Measurements from ENCODE around the gene ATP1B2.
"Not testable (repeated sequence)": the region's sequence is repeated elsewhere in the genome, so short reads cannot be mapped to it uniquely, and the experiment has no call there.

Gene ATP1B2

GRCh38 chr17:7627250-7628121 lies 23.2 kb upstream of the ATP1B2 start, which contains the start of gene SAT2:
TSS of gene SAT2 (minus strand) at chr17:7627821. CDS start at chr17:7627635, 186 bp downstream.
- no peaks in the 10 kb centered on the region for H3K9me3 Mint-ChIP-seq (ENCODE audit: low read depth)
- peaks cover 2% of the 10 kb centered on the region for H3K36me3 Mint-ChIP-seq
- peak within 1 kb of the TSS; percentile 54 for H3K27ac Mint-ChIP-seq
- peaks cover 13% of the 10 kb centered on the region for H3K4me1 Mint-ChIP-seq (ENCODE audit: low read depth)
- no peaks in the 10 kb centered on the region for H3K27me3 Mint-ChIP-seq
- H3K4me3 Mint-ChIP-seq: peak within 1 kb of the TSS; percentile 90

GRCh38 chr17:7629939-7630571 lies 20.7 kb upstream of the ATP1B2 start, which contains the start of gene SHBG:
TSS of gene SHBG (plus strand) at chr17:7630135. CDS start at chr17:7630173, 38 bp downstream.
- Mint-ChIP-seq H3K4me3 (no peak within 1 kb of the TSS), H3K9me3 (ENCODE audit: low read depth) (no peaks in the 10 kb centered on the region)

GRCh38 chr17:7631398-7632380 lies 19.0 kb upstream of the ATP1B2 start:
- Mint-ChIP-seq H3K27me3 (no peaks in the 10 kb centered on the region), H3K4me3 (no peak overlapping the region), H3K27ac (no peak overlapping the region), H3K4me1 (ENCODE audit: low read depth) (peaks cover 8% of the 10 kb centered on the region), H3K9me3 (ENCODE audit: low read depth) (no peaks in the 10 kb centered on the region), H3K36me3 (no peaks in the 10 kb centered on the region)

More at GRCh38 chr17:7629939-7630571, 20.7 kb upstream of the ATP1B2 start, which contains the start of gene SHBG:
- Mint-ChIP-seq H3K36me3 (peaks cover 2% of the 10 kb centered on the region), H3K4me1 (ENCODE audit: low read depth) (peaks cover 13% of the 10 kb centered on the region), H3K27me3 (no peaks in the 10 kb centered on the region), H3K27ac (no peak within 1 kb of the TSS)

- H3K4me3 Mint-ChIP-seq: no peak overlapping the region
- H3K4me1 Mint-ChIP-seq (ENCODE audit: low read depth): peaks cover 4% of the 10 kb centered on the region
- no peaks in the 10 kb centered on the region for H3K9me3 Mint-ChIP-seq (ENCODE audit: low read depth)
- H3K27ac Mint-ChIP-seq: no peak overlapping the region
- H3K36me3 Mint-ChIP-seq: no peaks in the 10 kb centered on the region
- H3K27me3 Mint-ChIP-seq: no peaks in the 10 kb centered on the region
Measured at GRCh38 chr17:7632492-7632894, 18.2 kb upstream of the ATP1B2 start.

GRCh38 chr17:7633093-7633492 lies 17.6 kb upstream of the ATP1B2 start:
- Mint-ChIP-seq H3K27ac (no peak overlapping the region), H3K9me3 (ENCODE audit: low read depth) (no peaks in the 10 kb centered on the region), H3K4me3 (no peak overlapping the region), H3K36me3 (no peaks in the 10 kb centered on the region), H3K4me1 (ENCODE audit: low read depth) (peaks cover 2% of the 10 kb centered on the region), H3K27me3 (no peaks in the 10 kb centered on the region)

GRCh38 chr17:7634384-7634783 lies 16.3 kb upstream of the ATP1B2 start:
- Mint-ChIP-seq H3K4me3 (no peak overlapping the region), H3K9me3 (ENCODE audit: low read depth) (no peaks in the 10 kb centered on the region), H3K27me3 (no peaks in the 10 kb centered on the region), H3K36me3 (no peaks in the 10 kb centered on the region), H3K27ac (no peak overlapping the region), H3K4me1 (ENCODE audit: low read depth) (no peaks in the 10 kb centered on the region)

GRCh38 chr17:7636163-7636562 lies 14.6 kb upstream of the ATP1B2 start:
- Mint-ChIP-seq H3K36me3 (no peaks in the 10 kb centered on the region), H3K4me3 (no peak overlapping the region), H3K27me3 (no peaks in the 10 kb centered on the region), H3K4me1 (ENCODE audit: low read depth) (no peaks in the 10 kb centered on the region), H3K9me3 (ENCODE audit: low read depth) (no peaks in the 10 kb centered on the region), H3K27ac (no peak overlapping the region)

- Mint-ChIP-seq H3K4me1 (ENCODE audit: low read depth) (peaks cover 4% of the 10 kb centered on the region), H3K27ac (no peak overlapping the region), H3K36me3 (no peaks in the 10 kb centered on the region), H3K4me3 (no peak overlapping the region), H3K9me3 (ENCODE audit: low read depth) (no peaks in the 10 kb centered on the region), H3K27me3 (peaks cover 3% of the 10 kb centered on the region)
Measured at GRCh38 chr17:7640783-7641182, 9.9 kb upstream of the ATP1B2 start.

GRCh38 chr17:7641635-7642034 lies 9.1 kb upstream of the ATP1B2 start:
- H3K36me3 Mint-ChIP-seq; H3K27ac Mint-ChIP-seq; H3K4me1 Mint-ChIP-seq (ENCODE audit: low read depth); H3K27me3 Mint-ChIP-seq; H3K9me3 Mint-ChIP-seq (ENCODE audit: low read depth): not testable (repeated sequence)
- peak overlapping the region; percentile 42 for H3K4me3 Mint-ChIP-seq

- Mint-ChIP-seq H3K36me3 (peaks cover 2% of the 10 kb centered on the region), H3K27ac (no peak overlapping the region), H3K27me3 (peaks cover 7% of the 10 kb centered on the region), H3K9me3 (ENCODE audit: low read depth) (no peaks in the 10 kb centered on the region), H3K4me1 (ENCODE audit: low read depth) (peaks cover 4% of the 10 kb centered on the region), H3K4me3 (no peak overlapping the region)
Measured at GRCh38 chr17:7644775-7645174, 6.0 kb upstream of the ATP1B2 start.

GRCh38 chr17:7646457-7646856 lies 4.3 kb upstream of the ATP1B2 start:
- no peaks in the 10 kb centered on the region for H3K9me3 Mint-ChIP-seq (ENCODE audit: low read depth)
- no peak overlapping the region for H3K27ac Mint-ChIP-seq
- H3K27me3 Mint-ChIP-seq: peaks cover 7% of the 10 kb centered on the region
- peaks cover 2% of the 10 kb centered on the region for H3K36me3 Mint-ChIP-seq
- H3K4me3 Mint-ChIP-seq: no peak overlapping the region
- peaks cover 18% of the 10 kb centered on the region for H3K4me1 Mint-ChIP-seq (ENCODE audit: low read depth)

GRCh38 chr17:7647018-7647417 lies 3.7 kb upstream of the ATP1B2 start:
- peaks cover 14% of the 10 kb centered on the region for H3K4me1 Mint-ChIP-seq (ENCODE audit: low read depth)
- H3K27me3 Mint-ChIP-seq: peaks cover 7% of the 10 kb centered on the region
- H3K36me3 Mint-ChIP-seq: peaks cover 2% of the 10 kb centered on the region
- no peak overlapping the region for H3K27ac Mint-ChIP-seq
- H3K4me3 Mint-ChIP-seq: no peak overlapping the region
- H3K9me3 Mint-ChIP-seq (ENCODE audit: low read depth): no peaks in the 10 kb centered on the region

GRCh38 chr17:7651097-7651664 lies 455 bp downstream of the ATP1B2 start:
- H3K27ac Mint-ChIP-seq: no peak overlapping the region
- H3K4me1 Mint-ChIP-seq (ENCODE audit: low read depth): peaks cover 14% of the 10 kb centered on the region
- no peaks in the 10 kb centered on the region for H3K9me3 Mint-ChIP-seq (ENCODE audit: low read depth)
- H3K36me3 Mint-ChIP-seq: peaks cover under 1% of the 10 kb centered on the region
- H3K4me3 Mint-ChIP-seq: peak overlapping the region; percentile 85
- peaks cover 2% of the 10 kb centered on the region for H3K27me3 Mint-ChIP-seq

- H3K27ac Mint-ChIP-seq: no peak overlapping the region
- peaks cover 14% of the 10 kb centered on the region for H3K4me1 Mint-ChIP-seq (ENCODE audit: low read depth)
- H3K27me3 Mint-ChIP-seq: no peaks in the 10 kb centered on the region
- no peaks in the 10 kb centered on the region for H3K36me3 Mint-ChIP-seq
- H3K9me3 Mint-ChIP-seq (ENCODE audit: low read depth): no peaks in the 10 kb centered on the region
- H3K4me3 Mint-ChIP-seq: peak overlapping the region; percentile 85
Measured at GRCh38 chr17:7651665-7652387, 1.1 kb downstream of the ATP1B2 start.

Data from activated naive CD8-positive, alpha-beta T cell (primary cell).